GM21737 (cell line): ENCODE results near the gene NECTIN2.

Source experiments
- ATAC-seq: cut with Tn5 transposase; IDR thresholded peaks from one replicate; pipeline ENCODE4 v1.9.1; 2021; ENCODE audit warnings: mild to moderate bottlenecking, moderate library complexity; ENCODE audit not compliant: unreplicated experiment

The NECTIN2 gene

GRCh38 chr19:44845612-44846454 is at the start of gene NECTIN2:
TSS of gene NECTIN2 (plus strand) at chr19:44846297. CDS start at chr19:44846526, 229 bp downstream.
- no peak for ATAC-seq

DNA sequence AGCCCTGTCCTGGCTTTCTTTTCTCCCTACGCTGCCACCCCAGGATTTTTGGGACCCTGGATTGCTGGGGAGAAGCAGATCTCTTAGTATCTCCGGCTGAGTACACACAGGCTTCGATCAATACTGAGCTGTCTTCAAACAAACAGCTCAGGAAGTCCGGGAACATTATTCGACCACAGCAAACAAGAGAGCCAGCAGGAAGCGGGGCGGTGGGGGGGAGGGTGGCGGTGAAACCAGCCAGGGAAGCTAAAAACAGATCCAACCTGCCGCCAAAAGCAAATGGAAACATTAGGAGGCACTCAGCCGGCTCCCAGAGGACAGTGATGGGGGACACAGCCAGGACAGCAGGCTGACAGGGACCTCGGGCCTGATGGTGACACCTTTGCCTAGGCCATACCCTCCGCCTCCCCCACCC is 49.4 kb upstream of the NECTIN2 start:
- no peak for ATAC-seq

DNA sequence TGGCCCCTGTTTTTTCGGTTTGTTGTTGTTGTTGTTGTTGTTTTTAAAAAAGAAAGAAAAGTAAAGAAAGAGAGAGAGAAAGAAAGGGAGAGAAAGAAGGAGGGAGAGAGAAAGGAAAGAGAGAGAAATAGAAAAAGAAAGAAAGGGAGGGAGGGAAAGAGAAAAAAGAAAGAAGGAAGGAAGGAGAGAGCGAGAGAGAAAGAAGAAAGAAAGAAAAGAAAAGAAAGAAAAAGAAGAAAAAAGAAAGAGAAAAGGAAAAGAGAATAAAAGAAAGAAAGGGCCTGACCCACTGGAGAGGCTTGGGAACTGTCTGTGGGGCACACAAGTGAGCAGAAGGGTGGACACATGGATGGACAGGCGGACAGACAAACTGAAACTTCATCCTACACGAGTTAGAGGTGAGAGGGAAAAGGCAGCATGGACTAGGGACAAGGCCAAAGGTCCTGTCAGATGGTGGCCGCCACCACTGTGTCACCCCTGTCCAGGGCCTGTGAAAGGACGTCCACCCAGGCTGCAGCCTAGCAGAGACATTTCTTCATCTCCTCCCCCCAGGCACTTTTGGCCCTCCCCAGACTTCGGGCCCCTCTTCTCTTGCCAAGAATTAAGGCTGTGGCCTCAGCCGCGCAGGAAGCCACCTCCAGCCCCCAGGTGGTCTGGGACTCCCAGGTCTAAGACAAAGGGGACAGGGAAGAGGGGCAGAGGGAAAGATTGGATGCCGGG is 46.3 kb upstream of the NECTIN2 start:
- no peak for ATAC-seq

GRCh38 chr19:44800461-44800860 is 45.6 kb upstream of the NECTIN2 start:
- no peak for ATAC-seq

GRCh38 chr19:44803442-44804428 is 42.4 kb upstream of the NECTIN2 start:
- ATAC-seq, result no peak

DNA sequence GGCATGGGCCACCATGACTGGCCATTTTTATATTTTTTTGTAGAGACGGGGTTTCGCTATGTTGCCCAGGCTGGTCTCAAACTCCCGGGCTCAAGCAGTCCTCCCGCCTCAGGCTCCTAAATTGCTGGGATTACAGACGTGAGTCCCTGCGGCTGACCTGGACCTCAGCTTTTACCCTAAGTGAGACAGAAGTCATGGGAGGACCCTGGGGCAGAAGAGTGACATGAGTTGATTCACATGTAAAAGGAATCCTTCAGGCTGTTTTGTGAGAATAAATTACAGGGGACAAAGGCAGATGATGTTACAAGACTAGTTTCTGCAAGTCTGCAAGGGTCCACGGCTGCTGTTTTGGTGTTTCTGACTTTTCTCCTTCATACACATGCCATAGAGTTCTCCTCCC is 39.8 kb upstream of the NECTIN2 start:
- ATAC-seq, result no peak

DNA sequence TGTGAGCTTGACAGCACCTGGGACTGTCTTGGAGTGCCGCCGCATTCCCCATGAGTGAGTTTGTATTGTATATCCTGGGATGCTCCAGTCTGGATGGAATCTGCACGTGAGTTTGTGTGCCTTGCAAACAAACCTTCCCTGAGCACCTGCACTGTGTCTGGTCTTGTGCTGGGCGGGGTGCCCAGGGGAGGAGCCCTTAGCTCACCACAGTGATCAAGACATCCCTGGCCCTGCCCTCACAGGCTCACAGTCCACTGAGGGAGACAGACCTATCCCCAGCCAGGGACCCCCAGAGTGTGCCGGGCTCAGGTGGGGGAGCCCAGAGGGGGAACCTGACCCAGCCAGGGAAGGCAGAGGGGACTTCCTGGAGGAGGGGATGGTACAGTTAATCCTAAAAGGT is 38.9 kb upstream of the NECTIN2 start:
- ATAC-seq, result no peak

DNA sequence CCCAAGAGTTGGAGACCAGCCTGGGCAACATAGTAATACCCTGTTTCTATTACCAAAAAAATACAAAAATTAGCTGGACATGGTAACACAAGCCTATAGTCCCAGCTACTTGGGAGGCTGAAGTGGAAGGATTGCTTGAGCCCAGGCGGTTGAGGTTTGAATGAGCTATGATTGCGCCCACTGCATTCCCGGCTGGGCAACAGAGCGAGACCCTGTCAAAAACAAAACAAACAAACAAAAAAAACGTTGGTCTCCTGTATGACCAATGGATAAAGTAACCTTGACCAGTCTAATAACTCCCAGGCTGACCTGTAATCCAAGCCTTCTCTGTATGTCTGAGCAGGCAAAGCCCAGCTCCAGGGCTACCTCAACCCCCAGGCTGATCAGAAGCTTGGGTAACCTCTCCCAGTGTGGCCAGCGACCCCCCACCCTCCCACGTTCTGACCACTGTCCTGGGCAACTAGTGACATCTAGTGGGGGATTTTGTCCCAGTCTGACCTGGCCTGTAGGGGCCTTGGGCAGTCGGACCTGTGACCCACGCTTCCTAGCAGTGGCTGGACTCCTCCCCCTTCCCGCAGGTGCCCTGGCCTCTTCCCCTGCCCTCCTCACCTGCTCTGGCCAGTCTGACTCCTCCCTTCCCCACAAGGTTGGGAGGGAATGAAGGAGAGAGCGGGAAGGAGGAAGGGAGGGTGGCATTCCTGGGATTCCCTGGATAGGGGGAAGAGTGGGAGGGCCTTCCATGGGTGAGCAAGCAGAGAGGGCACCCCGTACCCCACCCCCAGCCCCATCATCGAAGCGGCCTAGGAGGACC is 38.2 kb upstream of the NECTIN2 start:
- no peak for ATAC-seq

- no peak for ATAC-seq
Measured at GRCh38 chr19:44808463-44809371, 37.4 kb upstream of the NECTIN2 start, which contains the start of gene BCAM. TSS of gene BCAM (plus strand) at chr19:44809103. CDS start at chr19:44809125, 22 bp downstream.

GRCh38 chr19:44809577-44810233 is 36.4 kb upstream of the NECTIN2 start:
- ATAC-seq, result no peak

DNA sequence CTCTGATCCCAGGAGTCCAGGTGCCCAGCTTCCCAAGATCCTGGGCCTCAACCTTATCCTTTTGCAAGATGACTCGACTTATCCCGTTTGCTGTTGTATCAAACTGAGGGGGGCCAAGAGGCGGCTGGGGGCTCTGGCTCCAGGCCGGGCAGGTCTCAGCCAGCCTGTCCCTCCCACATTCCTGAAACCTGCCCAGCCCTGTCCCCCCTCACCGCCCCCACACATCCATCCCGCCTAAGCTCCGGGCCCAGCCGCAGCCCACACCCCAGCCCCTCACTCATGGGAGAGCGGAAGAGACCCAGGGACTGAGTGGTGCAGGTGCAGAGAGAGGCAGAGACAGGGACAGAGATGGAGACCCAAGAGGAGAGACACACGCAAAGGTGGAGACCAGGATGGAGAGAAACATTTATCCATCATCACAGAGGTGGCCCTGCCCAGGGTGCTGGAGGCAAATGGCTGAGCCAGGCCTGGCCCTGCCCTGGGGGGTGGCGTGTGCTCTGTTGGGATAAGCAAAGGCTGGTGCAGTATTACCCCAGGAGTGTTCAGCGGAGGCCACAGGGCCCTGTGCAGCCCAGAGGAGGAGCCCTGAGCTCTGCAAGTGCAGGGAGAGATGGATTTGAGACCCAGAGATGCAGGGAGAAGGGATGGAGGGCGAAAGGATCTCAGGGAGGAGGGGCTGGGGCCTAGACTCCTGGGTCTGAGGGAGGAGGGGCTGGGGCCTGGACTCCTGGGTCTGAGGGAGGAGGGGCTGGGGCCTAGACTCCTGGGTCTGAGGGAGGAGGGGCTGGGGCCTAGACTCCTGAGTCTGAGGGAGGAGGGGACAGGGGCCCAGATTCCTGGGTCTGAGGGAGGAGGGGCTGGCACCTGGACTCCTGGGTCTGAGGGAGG is 35.6 kb upstream of the NECTIN2 start:
- no peak for ATAC-seq

DNA sequence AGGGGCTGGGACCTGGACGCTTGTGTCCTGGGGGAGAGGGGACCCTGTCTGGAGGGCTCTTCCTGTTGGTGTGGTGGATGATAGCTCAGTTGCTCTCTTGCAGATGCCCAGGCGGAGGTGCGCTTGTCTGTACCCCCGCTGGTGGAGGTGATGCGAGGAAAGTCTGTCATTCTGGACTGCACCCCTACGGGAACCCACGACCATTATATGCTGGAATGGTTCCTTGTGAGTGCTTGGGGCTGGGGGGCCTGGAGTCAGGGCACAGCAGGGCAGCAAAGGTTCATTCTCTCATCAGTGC is 35.0 kb upstream of the NECTIN2 start:
- no peak for ATAC-seq

- no peak for ATAC-seq
Measured at GRCh38 chr19:44812142-44812718, 33.9 kb upstream of the NECTIN2 start.

DNA sequence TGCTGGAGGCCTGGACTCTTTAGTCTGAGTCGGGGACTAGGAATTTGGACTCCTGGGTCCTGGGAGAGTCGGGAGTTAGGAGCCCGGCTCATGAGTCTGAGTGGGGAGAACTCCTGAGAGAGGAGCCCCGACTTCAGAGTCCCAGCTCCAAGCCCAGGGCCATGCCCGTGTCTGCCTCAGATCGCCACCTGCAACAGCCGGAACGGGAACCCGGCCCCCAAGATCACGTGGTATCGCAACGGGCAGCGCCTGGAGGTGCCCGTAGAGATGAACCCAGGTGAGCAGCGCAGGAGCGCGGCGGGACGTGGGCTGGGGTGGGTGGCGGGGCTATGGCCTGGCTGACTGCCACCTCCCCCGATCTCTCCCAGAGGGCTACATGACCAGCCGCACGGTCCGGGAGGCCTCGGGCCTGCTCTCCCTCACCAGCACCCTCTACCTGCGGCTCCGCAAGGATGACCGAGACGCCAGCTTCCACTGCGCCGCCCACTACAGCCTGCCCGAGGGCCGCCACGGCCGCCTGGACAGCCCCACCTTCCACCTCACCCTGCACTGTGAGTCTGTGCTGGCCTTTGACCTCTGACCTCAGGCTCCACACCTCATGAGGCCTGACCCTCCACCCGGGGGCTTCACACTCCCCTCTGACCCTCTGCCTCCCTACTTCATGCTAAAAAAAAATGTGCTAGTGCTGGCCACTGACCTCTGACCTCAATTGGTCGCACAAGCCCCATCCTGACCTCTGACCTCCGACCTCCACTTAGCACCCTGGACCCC is 32.8 kb upstream of the NECTIN2 start:
- no peak for ATAC-seq

DNA sequence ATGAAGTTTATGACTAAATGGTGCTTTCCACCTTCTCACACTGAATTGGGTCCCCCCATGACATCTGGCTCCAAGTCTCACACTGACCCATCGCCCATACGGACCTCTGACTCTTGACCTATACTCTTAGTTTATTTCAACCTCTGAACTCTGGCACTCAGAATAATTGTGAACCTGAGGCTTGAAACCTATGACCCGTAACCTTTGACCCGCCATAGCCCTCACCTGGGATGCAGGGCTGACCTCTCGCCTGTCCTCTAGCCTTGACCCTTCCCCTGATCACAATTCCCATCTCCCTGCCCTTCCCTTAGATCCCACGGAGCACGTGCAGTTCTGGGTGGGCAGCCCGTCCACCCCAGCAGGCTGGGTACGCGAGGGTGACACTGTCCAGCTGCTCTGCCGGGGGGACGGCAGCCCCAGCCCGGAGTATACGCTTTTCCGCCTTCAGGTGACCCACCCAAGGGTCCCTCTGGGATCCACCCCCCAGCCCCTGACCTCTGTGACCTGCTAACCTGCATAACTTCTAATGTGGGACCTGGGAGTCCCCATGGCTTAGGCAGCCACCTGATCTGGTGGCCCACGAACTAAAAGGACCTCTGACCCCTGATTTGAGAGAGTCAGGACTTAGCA is 32.1 kb upstream of the NECTIN2 start:
- no peak for ATAC-seq

- no peak for ATAC-seq
Measured at GRCh38 chr19:44814517-44814916, 31.6 kb upstream of the NECTIN2 start.
